K562 (cell line): ENCODE data around the gene MYLK4. TPM values are rescaled to one million over a fixed set of nuclear protein-coding genes. Genes with fewer than 3 reads are reported as not detected.
A peak's percentile ranks its signal among the peaks of the same experiment; 100 is the strongest.

Source experiments
- ARID3A ChIP-seq: IDR thresholded peaks from 2 replicates; pipeline ENCODE4 v1.6.1; 2012; ENCODE audit warnings: low read depth, low read length, improper control_type of control experiment, borderline replicate concordance
- RERE ChIP-seq: sonication (generic); formaldehyde crosslinking; IDR thresholded peaks from 2 replicates; pipeline ENCODE4 v1.8.0; 2023; ENCODE audit warnings: missing genetic modification reagents, mild to moderate bottlenecking, borderline replicate concordance
- ZBTB40 ChIP-seq, 2 experiments: fragments of 450-650 bp in 1 of 2; sonication (generic) in 1 of 2; formaldehyde crosslinking in 1 of 2; IDR thresholded peaks; 2 replicates each; pipeline versions ENCODE4 v1.7.1 to v1.9.0; 2016 to 2022; ENCODE audit warnings: inconsistent platforms in 1 of 2, mild to moderate bottlenecking in 1 of 2, missing genetic modification reagents in 1 of 2
- ZC3H11A ChIP-seq: IDR thresholded peaks from 2 replicates; pipeline ENCODE4 v1.6.1; 2012; ENCODE audit warnings: low read depth, low read length, improper control_type of control experiment
- ZNF184 ChIP-seq: sonication (generic); formaldehyde crosslinking; IDR thresholded peaks from 2 replicates; pipeline ENCODE4 v1.5.0; 2020; ENCODE audit warnings: missing genetic modification reagents
- ZNF384 ChIP-seq: IDR thresholded peaks from 2 replicates; pipeline ENCODE4 v1.6.1; 2012; ENCODE audit warnings: low read depth, low read length, improper control_type of control experiment
- polyA plus RNA-seq, 8 experiments: library from polyadenylated mRNA; depleted of rRNA in 4 of 8; stranded (reverse) in 5 of 8; unstranded in 3 of 8; fragments of >200 nt; fragmentation: Nextera tagmentation in 2 of 8; fragmentation: Illumina TruSeq in 1 of 8; extraction: Ambion mirVana in 2 of 8; extraction: Trizol in 1 of 8; gene quantifications; 2 replicates each; pipeline versions ENCODE4 v1.2.1 to v1.2.3, GENCODE V29; 2011 to 2014; ENCODE audit warnings: inconsistent platforms in 1 of 8, missing spikeins in 1 of 8
- total RNA-seq, 7 experiments: library from RNA; depleted of rRNA in 6 of 7; stranded (reverse); fragments of >200 nt in 6 of 7; fragmentation: Illumina TruSeq in 2 of 7; extraction: Trizol in 2 of 7; gene quantifications; 2 replicates each; pipeline versions ENCODE4 v1.2.1 to v1.2.3, GENCODE V29; 2011 to 2021; ENCODE audit warnings: low replicate concordance in 1 of 7

MYLK4 gene
- total and polyA plus RNA-seq, 9 of the 15 experiments (the other 6 are each of a cell fraction or from before 2014, with no cell fraction given) = 0.01 to 0.15 (median 0.06) TPM

- TF ChIP-seq ZBTB40 (IDR thresholded peaks at IDR 0.05) (peak; percentile 70; the same call in 1 of the 2 replicates), ZBTB40 (CRISPR knock-in tag; IDR thresholded peaks at IDR 0.05) (no peak), ARID3A (no peak), ZC3H11A (peak; percentile 33; the same call in 1 of the 2 replicates), ZNF384 (no peak; the same call in 1 of the 2 replicates), RERE (CRISPR knock-in tag) (no peak), ZNF184 (CRISPR knock-in tag) (no peak)
Measured at GRCh38 chr6:2765166-2765895, 14.6 kb upstream of the MYLK4 start, which contains the start of gene WRNIP1 (continued).
